Measurements from ENCODE around the gene DAPK3.

- TF ChIP-seq, protein P1, sequence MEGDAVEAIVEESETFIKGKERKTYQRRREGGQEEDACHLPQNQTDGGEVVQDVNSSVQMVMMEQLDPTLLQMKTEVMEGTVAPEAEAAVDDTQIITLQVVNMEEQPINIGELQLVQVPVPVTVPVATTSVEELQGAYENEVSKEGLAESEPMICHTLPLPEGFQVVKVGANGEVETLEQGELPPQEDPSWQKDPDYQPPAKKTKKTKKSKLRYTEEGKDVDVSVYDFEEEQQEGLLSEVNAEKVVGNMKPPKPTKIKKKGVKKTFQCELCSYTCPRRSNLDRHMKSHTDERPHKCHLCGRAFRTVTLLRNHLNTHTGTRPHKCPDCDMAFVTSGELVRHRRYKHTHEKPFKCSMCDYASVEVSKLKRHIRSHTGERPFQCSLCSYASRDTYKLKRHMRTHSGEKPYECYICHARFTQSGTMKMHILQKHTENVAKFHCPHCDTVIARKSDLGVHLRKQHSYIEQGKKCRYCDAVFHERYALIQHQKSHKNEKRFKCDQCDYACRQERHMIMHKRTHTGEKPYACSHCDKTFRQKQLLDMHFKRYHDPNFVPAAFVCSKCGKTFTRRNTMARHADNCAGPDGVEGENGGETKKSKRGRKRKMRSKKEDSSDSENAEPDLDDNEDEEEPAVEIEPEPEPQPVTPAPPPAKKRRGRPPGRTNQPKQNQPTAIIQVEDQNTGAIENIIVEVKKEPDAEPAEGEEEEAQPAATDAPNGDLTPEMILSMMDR (conservative IDR thresholded peaks at IDR 0.05) = no peak
- no peak for TF ChIP-seq ZFX (IDR thresholded peaks at IDR 0.05)
These were observed 34.1 kb downstream of the DAPK3 start for GRCh38 chr19:3936506-3937442.
